Fibroblast of skin of back (primary cell): Measurements from ENCODE around the gene NDST3.

ENCODE experiments used
- DNase-seq: peaks from one replicate; pipeline ENCODE4 v3.0.0-alpha.2; 2013

NDST3 gene

GRCh38 chr4:118081434-118081833, 47.1 kb downstream of the NDST3 start:
- no peak for DNase-seq

- DNase-seq = no peak
Measured at GRCh38 chr4:118082182-118082581, 47.9 kb downstream of the NDST3 start.

- no peak for DNase-seq
Measured at GRCh38 chr4:118085700-118086099, 51.4 kb downstream of the NDST3 start.

GRCh38 chr4:118086344-118086743, 52.1 kb downstream of the NDST3 start:
- DNase-seq = peak; percentile 58

- no peak for DNase-seq
Measured at GRCh38 chr4:118087366-118087765, 53.1 kb downstream of the NDST3 start.

GRCh38 chr4:118099106-118099505, 64.8 kb downstream of the NDST3 start:
- no peak for DNase-seq

- DNase-seq = no peak
Measured at GRCh38 chr4:118102195-118102594, 67.9 kb downstream of the NDST3 start.

GRCh38 chr4:118112117-118113046, 78.1 kb downstream of the NDST3 start:
- peak; percentile 6 for DNase-seq

GRCh38 chr4:118113220-118113619, 78.9 kb downstream of the NDST3 start:
- DNase-seq = no peak

GRCh38 chr4:118114720-118115119, 80.4 kb downstream of the NDST3 start:
- peak; percentile 18 for DNase-seq

GRCh38 chr4:118120120-118120760, 86.0 kb downstream of the NDST3 start:
- no peak for DNase-seq

- DNase-seq = peak; percentile 30
Measured at GRCh38 chr4:118124997-118125396, 90.7 kb downstream of the NDST3 start.

- no peak for DNase-seq
Measured at GRCh38 chr4:118139241-118139640, 105.0 kb downstream of the NDST3 start.

GRCh38 chr4:118141240-118141639, 107.0 kb downstream of the NDST3 start:
- DNase-seq = no peak

- peak; percentile 85 for DNase-seq
Measured at GRCh38 chr4:118154649-118155048, 120.4 kb downstream of the NDST3 start.

- DNase-seq = no peak
Measured at GRCh38 chr4:118155516-118155915, 121.2 kb downstream of the NDST3 start.

GRCh38 chr4:118158763-118159375, 124.6 kb downstream of the NDST3 start:
- no peak for DNase-seq

- DNase-seq = no peak
Measured at GRCh38 chr4:118167306-118167705, 133.0 kb downstream of the NDST3 start.

- DNase-seq = no peak
Measured at GRCh38 chr4:118171381-118171780, 137.1 kb downstream of the NDST3 start.

GRCh38 chr4:118173126-118173525, 138.8 kb downstream of the NDST3 start:
- DNase-seq = peak; percentile 11

- peak; percentile 91 for DNase-seq
Measured at GRCh38 chr4:118173956-118174725, 139.9 kb downstream of the NDST3 start.

GRCh38 chr4:118175506-118175905, 141.2 kb downstream of the NDST3 start:
- no peak for DNase-seq

- DNase-seq = peak; percentile 59
Measured at GRCh38 chr4:118177126-118177525, 142.8 kb downstream of the NDST3 start.
